Bronchial epithelial cell (primary cell): ENCODE data around the gene IP6K1. TPM values are rescaled to one million over a fixed set of nuclear protein-coding genes. Genes with fewer than 3 reads are reported as not detected.

Experiments used
- DNase-seq: peaks from one replicate; pipeline ENCODE4 v3.0.0-alpha.2; 2010; ENCODE audit warnings: low read depth
- FAIRE-seq: peaks from 2 replicates; lab custom pipeline; 2011; peaks lifted over from hg19 to GRCh38; lab: Jason Lieb, UNC
- H3K27me3 ChIP-seq: 2 replicates; pipeline ENCODE4 v1.5.1; 2011; ENCODE audit warnings: low read length; ENCODE audit not compliant: control insufficient read depth, insufficient read depth
- H3K36me3 ChIP-seq: 2 replicates; pipeline ENCODE4 v1.5.1; 2011; ENCODE audit warnings: low read length; ENCODE audit not compliant: control insufficient read depth, insufficient read depth
- H3K4me3 ChIP-seq: 2 replicates; pipeline ENCODE4 v1.5.1; 2011; ENCODE audit warnings: mild to moderate bottlenecking, low read depth, low read length, control low read depth
- total RNA-seq: library from RNA; depleted of rRNA; stranded (reverse); fragments of >200 nt; gene quantifications from 2 replicates; pipeline ENCODE4 v1.2.1, GENCODE V29; 2014
- TF ChIP-seq, protein P1 (sequence below): IDR thresholded peaks from 2 replicates; pipeline ENCODE4 v1.5.1; 2011; ENCODE audit warnings: mild to moderate bottlenecking, moderate library complexity, low read length, control low read depth, inconsistent platforms; ENCODE audit not compliant: insufficient read depth, severe bottlenecking

IP6K1 gene
- total RNA-seq, 1 donor from 2014 or later = 20.3 TPM

DNA sequence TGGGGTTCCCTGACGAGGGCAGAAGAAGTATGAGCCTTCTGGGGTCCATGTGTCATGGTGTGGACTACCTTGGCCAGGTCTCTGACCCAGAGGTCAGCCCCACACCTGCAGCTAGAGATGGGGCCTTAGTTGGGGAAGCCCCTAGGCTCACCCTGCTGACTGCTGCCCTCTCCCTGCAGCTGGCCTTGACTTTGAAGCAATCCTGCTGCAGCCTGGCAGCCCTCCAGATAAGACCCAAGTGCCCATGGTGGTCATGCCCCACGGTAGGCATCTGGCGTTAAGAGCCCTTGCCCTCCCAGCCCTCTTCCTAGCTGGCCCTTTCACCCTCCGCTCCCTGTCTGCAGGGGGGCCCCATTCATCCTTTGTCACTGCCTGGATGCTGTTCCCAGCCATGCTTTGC lies 104.8 kb downstream of the IP6K1 start:
- no peak overlapping the region for H3K4me3 ChIP-seq
- TF ChIP-seq, protein P1, sequence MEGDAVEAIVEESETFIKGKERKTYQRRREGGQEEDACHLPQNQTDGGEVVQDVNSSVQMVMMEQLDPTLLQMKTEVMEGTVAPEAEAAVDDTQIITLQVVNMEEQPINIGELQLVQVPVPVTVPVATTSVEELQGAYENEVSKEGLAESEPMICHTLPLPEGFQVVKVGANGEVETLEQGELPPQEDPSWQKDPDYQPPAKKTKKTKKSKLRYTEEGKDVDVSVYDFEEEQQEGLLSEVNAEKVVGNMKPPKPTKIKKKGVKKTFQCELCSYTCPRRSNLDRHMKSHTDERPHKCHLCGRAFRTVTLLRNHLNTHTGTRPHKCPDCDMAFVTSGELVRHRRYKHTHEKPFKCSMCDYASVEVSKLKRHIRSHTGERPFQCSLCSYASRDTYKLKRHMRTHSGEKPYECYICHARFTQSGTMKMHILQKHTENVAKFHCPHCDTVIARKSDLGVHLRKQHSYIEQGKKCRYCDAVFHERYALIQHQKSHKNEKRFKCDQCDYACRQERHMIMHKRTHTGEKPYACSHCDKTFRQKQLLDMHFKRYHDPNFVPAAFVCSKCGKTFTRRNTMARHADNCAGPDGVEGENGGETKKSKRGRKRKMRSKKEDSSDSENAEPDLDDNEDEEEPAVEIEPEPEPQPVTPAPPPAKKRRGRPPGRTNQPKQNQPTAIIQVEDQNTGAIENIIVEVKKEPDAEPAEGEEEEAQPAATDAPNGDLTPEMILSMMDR = no peak
- no peak for DNase-seq
- H3K27me3 ChIP-seq = no peaks in the 10 kb centered on the region
- peaks cover 53% of the 10 kb centered on the region for H3K36me3 ChIP-seq
- no peak for FAIRE-seq

DNA sequence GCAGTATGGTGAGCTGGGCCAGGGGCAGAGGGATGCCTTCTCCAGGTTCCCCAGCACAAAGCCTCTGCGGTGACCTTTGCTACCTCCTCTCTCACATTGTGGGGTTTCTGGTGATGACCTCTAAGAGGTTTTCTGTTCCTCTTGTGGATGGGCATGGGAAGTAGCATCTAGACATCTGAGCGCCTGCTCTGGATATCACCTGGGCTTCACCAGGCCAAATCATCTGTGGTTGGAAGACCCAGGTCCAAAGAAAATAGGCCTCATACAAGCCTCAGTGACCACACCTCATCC lies 105.2 kb downstream of the IP6K1 start:
- TF ChIP-seq, protein P1 = no peak
- DNase-seq (no peak), FAIRE-seq (no peak)
- no peaks in the 10 kb centered on the region for H3K27me3 ChIP-seq
- H3K36me3 ChIP-seq = peaks cover 54% of the 10 kb centered on the region
- no peak overlapping the region for H3K4me3 ChIP-seq

DNA sequence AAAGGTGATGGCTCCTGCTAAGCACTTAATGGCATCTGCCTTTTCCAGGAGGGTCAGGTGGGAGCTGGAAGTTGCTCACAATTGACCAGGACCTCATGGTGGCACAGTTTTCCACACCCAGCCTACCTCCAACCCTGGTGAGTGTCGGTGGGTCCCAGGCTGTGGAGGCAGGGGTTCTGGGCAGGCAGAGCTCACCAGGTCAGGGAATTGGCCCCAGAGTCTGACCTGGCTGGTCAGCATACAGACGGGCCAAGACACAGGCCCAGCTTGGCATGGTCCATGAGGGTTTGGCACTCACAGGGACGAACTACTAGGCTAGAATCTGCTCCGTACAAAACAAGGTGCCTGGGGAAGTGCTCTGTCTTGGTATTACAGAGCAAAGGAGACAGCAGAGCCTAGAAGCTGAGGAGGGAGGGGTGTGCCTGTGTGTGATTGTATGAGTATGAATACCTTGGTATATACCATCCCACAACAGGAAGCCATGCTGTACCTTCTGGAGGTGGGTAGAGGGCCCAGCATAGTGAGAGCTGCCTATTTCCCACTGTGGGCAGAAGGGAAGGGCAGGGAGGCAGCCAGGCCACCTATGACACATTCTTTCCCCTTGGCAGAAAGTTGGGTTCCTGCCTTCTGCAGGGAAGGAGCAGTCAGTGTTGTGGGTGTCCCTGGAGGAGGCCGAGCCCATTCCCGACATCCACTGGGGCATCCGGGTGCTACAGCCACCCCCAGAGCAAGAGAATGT lies 105.7 kb downstream of the IP6K1 start:
- H3K27me3 ChIP-seq = no peaks in the 10 kb centered on the region
- no peak for DNase-seq
- TF ChIP-seq, protein P1 = no peak
- peaks cover 58% of the 10 kb centered on the region for H3K36me3 ChIP-seq
- no peak overlapping the region for H3K4me3 ChIP-seq
- FAIRE-seq = no peak

DNA sequence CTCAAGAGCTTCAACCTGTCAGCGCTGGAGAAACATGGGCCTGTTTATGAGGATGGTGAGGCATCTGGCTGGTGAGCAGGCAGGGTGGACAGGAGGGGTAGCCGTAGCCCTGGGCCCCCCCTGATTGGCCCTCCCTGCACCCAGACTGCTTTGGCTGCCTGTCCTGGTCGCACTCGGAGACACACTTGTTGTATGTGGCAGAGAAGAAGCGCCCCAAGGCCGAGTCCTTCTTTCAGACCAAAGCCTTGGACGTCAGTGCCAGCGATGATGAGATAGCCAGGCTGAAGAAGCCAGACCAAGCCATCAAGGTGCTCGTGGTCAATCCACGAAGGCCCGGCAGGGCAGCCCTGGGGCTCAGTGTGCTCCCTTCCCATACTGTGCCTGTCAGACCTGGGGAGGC lies 110.4 kb downstream of the IP6K1 start:
- Histone ChIP-seq H3K4me3 (no peak overlapping the region), H3K27me3 (no peaks in the 10 kb centered on the region), H3K36me3 (peaks cover 39% of the 10 kb centered on the region)
- TF ChIP-seq, protein P1 = no peak
- DNase-seq = no peak
- no peak for FAIRE-seq

DNA sequence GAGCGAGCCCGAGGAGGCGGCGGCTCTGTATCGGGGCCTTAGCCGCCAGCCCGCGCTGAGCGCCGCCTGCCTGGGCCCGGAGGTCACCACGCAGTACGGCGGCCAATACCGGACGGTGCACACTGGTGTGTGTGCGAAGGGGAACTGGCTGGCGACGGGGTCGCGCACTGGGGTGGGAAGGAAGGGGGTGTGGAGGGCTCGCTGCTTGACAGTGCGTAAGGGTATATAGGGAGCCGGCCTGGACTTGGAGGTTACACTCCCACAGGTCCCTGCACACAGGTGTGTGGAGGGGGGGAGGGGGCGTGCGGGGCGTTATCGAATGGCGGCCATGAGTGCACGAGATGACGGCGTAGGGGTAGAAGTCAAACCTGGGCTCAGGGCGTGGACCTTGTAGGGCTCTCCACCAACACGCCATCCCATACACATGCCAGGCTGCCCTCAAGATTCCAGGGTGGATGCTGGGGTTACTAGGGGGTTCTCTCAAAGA lies 111.8 kb downstream of the IP6K1 start:
- no peak for DNase-seq
- FAIRE-seq = no peak
- no peaks in the 10 kb centered on the region for H3K27me3 ChIP-seq
- H3K4me3 ChIP-seq = peak overlapping the region; percentile 85
- peaks cover 31% of the 10 kb centered on the region for H3K36me3 ChIP-seq
- TF ChIP-seq, protein P1 = no peak

Other genes with a start within 250 kb of the IP6K1 start
- under 0.01 TPM in 1 of 2 replicates, not detected in the other for gene BSN, start 232.1 kb downstream of the IP6K1 start, total RNA-seq
- gene APEH, start 112.2 kb downstream of the IP6K1 start, total RNA-seq = 156 and 163 TPM in 2 replicates
- 4.7 and 7.6 TPM in 2 replicates for gene MST1, start 97.1 kb downstream of the IP6K1 start, total RNA-seq
- 17.6 and 21.5 TPM in 2 replicates for gene RNF123, start 97.0 kb downstream of the IP6K1 start, total RNA-seq
- not detected in 2 replicates for gene AMIGO3, start 66.9 kb downstream of the IP6K1 start, total RNA-seq
- gene GMPPB, start 62.6 kb downstream of the IP6K1 start, total RNA-seq = 28.4 and 57.7 TPM in 2 replicates
- not detected in 2 replicates for gene CDHR4, start 13.3 kb upstream of the IP6K1 start, total RNA-seq
- 19.5 and 21.6 TPM in 2 replicates for gene INKA1, start 16.7 kb upstream of the IP6K1 start, total RNA-seq
- gene UBA7, start 27.4 kb upstream of the IP6K1 start, total RNA-seq = 0.53 and 0.64 TPM in 2 replicates
- gene TRAIP, start 70.0 kb upstream of the IP6K1 start, total RNA-seq = 0.79 and 1.2 TPM in 2 replicates
- gene CAMKV, start 83.4 kb upstream of the IP6K1 start, total RNA-seq = 0.13 and 0.26 TPM in 2 replicates
- 20.4 and 33.7 TPM in 2 replicates for gene MST1R, start 117.3 kb upstream of the IP6K1 start, total RNA-seq
- gene MON1A, start 143.3 kb upstream of the IP6K1 start, total RNA-seq = 9.1 and 15.8 TPM in 2 replicates
- 35.5 and 42.2 TPM in 2 replicates for gene RBM6, start 153.6 kb upstream of the IP6K1 start, total RNA-seq